ENCODE measurements around the gene TTL.
"Not testable (repeated sequence)": the region's sequence is repeated elsewhere in the genome, so short reads cannot be mapped to it uniquely, and the experiment has no call there.

GRCh38 chr2:112536665-112537064 lies 54.7 kb downstream of the TTL start:
- TF ChIP-seq POLR2A (IDR thresholded peaks at IDR 0.05): not testable (repeated sequence)
- TF ChIP-seq, protein P1, sequence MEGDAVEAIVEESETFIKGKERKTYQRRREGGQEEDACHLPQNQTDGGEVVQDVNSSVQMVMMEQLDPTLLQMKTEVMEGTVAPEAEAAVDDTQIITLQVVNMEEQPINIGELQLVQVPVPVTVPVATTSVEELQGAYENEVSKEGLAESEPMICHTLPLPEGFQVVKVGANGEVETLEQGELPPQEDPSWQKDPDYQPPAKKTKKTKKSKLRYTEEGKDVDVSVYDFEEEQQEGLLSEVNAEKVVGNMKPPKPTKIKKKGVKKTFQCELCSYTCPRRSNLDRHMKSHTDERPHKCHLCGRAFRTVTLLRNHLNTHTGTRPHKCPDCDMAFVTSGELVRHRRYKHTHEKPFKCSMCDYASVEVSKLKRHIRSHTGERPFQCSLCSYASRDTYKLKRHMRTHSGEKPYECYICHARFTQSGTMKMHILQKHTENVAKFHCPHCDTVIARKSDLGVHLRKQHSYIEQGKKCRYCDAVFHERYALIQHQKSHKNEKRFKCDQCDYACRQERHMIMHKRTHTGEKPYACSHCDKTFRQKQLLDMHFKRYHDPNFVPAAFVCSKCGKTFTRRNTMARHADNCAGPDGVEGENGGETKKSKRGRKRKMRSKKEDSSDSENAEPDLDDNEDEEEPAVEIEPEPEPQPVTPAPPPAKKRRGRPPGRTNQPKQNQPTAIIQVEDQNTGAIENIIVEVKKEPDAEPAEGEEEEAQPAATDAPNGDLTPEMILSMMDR (IDR thresholded peaks at IDR 0.05): not testable (repeated sequence)
